ENCODE results near the gene PRR27.

Gene PRR27

GRCh38 chr4:70191647-70192046, 37.6 kb downstream of the PRR27 start:
- Histone ChIP-seq H3K79me2 (ENCODE audit: insufficient read depth, low read length) (no peaks in the 10 kb centered on the region), H3K36me3 (ENCODE audit: insufficient read depth, low read length) (no peaks in the 10 kb centered on the region), H3K9me2 (replicated peaks; ENCODE audit: low read depth, low read length) (no peaks in the 10 kb centered on the region), H4K20me1 (ENCODE audit: insufficient read depth, low read length, poor library complexity, severe bottlenecking) (no peaks in the 10 kb centered on the region), H3K4me2 (ENCODE audit: low read depth, low read length, poor library complexity, severe bottlenecking) (no peak overlapping the region), H3K4me3 (ENCODE audit: low read length, poor library complexity, severe bottlenecking) (no peak overlapping the region), H3K9ac (ENCODE audit: low read depth, low read length, poor library complexity, severe bottlenecking) (no peak overlapping the region), H2AFZ (ENCODE audit: low read length) (no peak overlapping the region), H3K4me1 (ENCODE audit: insufficient read depth, low read length, poor library complexity, severe bottlenecking) (no peaks in the 10 kb centered on the region), H3K9me3 (ENCODE audit: insufficient read depth, low read depth, low read length) (no peaks in the 10 kb centered on the region), H3K27me3 (ENCODE audit: insufficient read depth, low read length, poor library complexity, severe bottlenecking) (no peaks in the 10 kb centered on the region), H3F3A (ENCODE audit: low read depth) (no peaks in the 10 kb centered on the region)
- TF ChIP-seq CTCF (conservative IDR thresholded peaks at IDR 0.05; ENCODE audit: low read length) (no peak), EZH2phosphoT487 (IDR thresholded peaks at IDR 0.05; ENCODE audit: borderline replicate concordance) (no peak)

- Histone ChIP-seq H3K4me1 (ENCODE audit: insufficient read depth, low read length, poor library complexity, severe bottlenecking) (no peaks in the 10 kb centered on the region), H3F3A (ENCODE audit: low read depth) (no peaks in the 10 kb centered on the region), H3K9me2 (replicated peaks; ENCODE audit: low read depth, low read length) (no peaks in the 10 kb centered on the region), H3K79me2 (ENCODE audit: insufficient read depth, low read length) (no peaks in the 10 kb centered on the region), H3K36me3 (ENCODE audit: insufficient read depth, low read length) (no peaks in the 10 kb centered on the region), H4K20me1 (ENCODE audit: insufficient read depth, low read length, poor library complexity, severe bottlenecking) (no peaks in the 10 kb centered on the region), H3K9ac (ENCODE audit: low read depth, low read length, poor library complexity, severe bottlenecking) (no peak overlapping the region), H3K4me2 (ENCODE audit: low read depth, low read length, poor library complexity, severe bottlenecking) (no peak overlapping the region), H3K4me3 (ENCODE audit: low read length, poor library complexity, severe bottlenecking) (no peak overlapping the region), H3K9me3 (ENCODE audit: insufficient read depth, low read depth, low read length) (no peaks in the 10 kb centered on the region), H2AFZ (ENCODE audit: low read length) (no peak overlapping the region), H3K27me3 (ENCODE audit: insufficient read depth, low read length, poor library complexity, severe bottlenecking) (no peaks in the 10 kb centered on the region)
- no peak for TF ChIP-seq CTCF (conservative IDR thresholded peaks at IDR 0.05; ENCODE audit: low read length)
- TF ChIP-seq EZH2phosphoT487 (IDR thresholded peaks at IDR 0.05; ENCODE audit: borderline replicate concordance), result no peak
Measured at GRCh38 chr4:70192895-70193294, 38.9 kb downstream of the PRR27 start.

GRCh38 chr4:70195425-70195824, 41.4 kb downstream of the PRR27 start, which contains the start of gene ODAM:
ODAM (plus strand) TSS chr4:70195725; CDS start chr4:70196544, 819 bp downstream.
- no peaks in the 10 kb centered on the region for H3K9me3 ChIP-seq (ENCODE audit: insufficient read depth, low read depth, low read length)
- H3K9me2 ChIP-seq (replicated peaks; ENCODE audit: low read depth, low read length), result no peaks in the 10 kb centered on the region
- no peaks in the 10 kb centered on the region for H3F3A ChIP-seq (ENCODE audit: low read depth)
- H4K20me1 ChIP-seq (ENCODE audit: insufficient read depth, low read length, poor library complexity, severe bottlenecking), result no peaks in the 10 kb centered on the region
- H3K4me3 ChIP-seq (ENCODE audit: low read length, poor library complexity, severe bottlenecking), result no peak within 1 kb of the TSS
- no peaks in the 10 kb centered on the region for H3K4me1 ChIP-seq (ENCODE audit: insufficient read depth, low read length, poor library complexity, severe bottlenecking)
- H2AFZ ChIP-seq (ENCODE audit: low read length), result no peak within 1 kb of the TSS
- H3K79me2 ChIP-seq (ENCODE audit: insufficient read depth, low read length), result no peaks in the 10 kb centered on the region
- H3K27me3 ChIP-seq (ENCODE audit: insufficient read depth, low read length, poor library complexity, severe bottlenecking), result no peaks in the 10 kb centered on the region
- TF ChIP-seq EZH2phosphoT487 (IDR thresholded peaks at IDR 0.05; ENCODE audit: borderline replicate concordance) (no peak), CTCF (conservative IDR thresholded peaks at IDR 0.05; ENCODE audit: low read length) (no peak)
- H3K4me2 ChIP-seq (ENCODE audit: low read depth, low read length, poor library complexity, severe bottlenecking), result no peak within 1 kb of the TSS
- no peak within 1 kb of the TSS for H3K9ac ChIP-seq (ENCODE audit: low read depth, low read length, poor library complexity, severe bottlenecking)
- H3K36me3 ChIP-seq (ENCODE audit: insufficient read depth, low read length), result no peaks in the 10 kb centered on the region

Data from Loucy (cell line).